ENCODE measurements around the gene RAB5B.

Gene RAB5B

DNA sequence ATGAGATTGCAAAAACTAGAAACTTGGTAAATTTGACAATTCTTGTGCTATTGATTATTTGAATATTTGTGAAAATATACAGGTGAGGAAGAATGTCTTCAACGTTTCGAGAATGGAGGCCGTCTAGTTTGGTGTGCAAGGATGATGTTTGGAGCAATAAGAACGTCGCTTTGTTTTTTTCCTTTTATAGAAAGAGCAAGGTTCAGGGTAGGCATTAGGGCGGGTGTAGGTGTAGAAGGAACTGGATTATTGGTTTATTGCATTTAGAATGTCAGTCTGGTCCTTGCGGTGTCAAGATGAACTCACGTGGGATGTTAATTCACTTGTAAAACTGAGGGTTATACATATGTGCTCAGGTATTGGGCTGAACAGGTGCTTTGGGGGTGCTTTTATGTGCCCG, 69.0 kb downstream of the RAB5B start:
- peaks cover 32% of the 10 kb centered on the region for H4K20me1 ChIP-seq
- H3K4me2 ChIP-seq = peak overlapping the region; percentile 89
- H3K9me3 ChIP-seq = no peaks in the 10 kb centered on the region
- no peak for TF ChIP-seq Cebpa-rat (IDR thresholded peaks at IDR 0.05)
- H3K9ac ChIP-seq = peak overlapping the region; percentile 98
- H3K27me3 ChIP-seq = no peaks in the 10 kb centered on the region
- H3K4me3 ChIP-seq = peak overlapping the region; percentile 82
- H3K4me1 ChIP-seq = peaks cover 31% of the 10 kb centered on the region
- peak overlapping the region; percentile 100 for H3K27ac ChIP-seq
- peaks cover 49% of the 10 kb centered on the region for H3K36me3 ChIP-seq

Measured in BLaER1 (cell line).